Measurements from ENCODE around the gene ZNF609.
"Not testable (repeated sequence)": the region's sequence is repeated elsewhere in the genome, so short reads cannot be mapped to it uniquely, and the experiment has no call there.

Gene ZNF609

DNA sequence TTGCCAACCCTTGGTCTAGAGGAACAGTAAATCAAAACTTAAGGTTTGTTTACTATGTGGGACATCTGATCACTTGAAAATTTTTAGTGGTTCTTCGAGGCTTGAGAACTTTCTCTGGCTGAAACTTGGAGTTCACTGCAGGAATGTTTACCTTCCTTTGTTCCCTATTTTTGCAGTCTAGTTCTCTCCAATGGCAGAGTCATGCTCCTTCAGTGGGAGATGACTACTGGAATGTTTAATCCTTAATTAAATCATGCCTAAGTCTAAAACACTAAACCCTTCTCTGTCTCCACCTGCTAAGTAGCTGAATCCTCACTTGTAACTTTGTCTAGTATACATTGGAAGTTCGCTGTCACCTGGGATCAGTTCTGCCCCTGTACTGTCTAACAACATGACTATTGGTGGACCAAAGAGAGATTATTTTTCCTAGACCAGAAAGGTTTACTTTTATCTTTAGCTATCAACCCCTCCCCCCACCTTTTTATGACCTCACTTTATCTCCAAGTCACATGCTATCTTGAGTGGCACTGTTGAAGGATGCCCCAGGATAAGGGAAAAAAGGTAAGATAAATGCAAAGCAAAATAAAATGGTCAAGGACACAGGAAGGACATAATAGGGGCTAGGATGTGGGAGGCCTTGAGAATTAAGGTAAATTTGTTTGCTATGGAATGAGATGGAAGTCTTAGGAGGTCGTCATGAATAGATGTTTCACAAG is 1.2 kb upstream of the ZNF609 start:
- DNase-seq (ENCODE audit: low spot score), result no peak

DNA sequence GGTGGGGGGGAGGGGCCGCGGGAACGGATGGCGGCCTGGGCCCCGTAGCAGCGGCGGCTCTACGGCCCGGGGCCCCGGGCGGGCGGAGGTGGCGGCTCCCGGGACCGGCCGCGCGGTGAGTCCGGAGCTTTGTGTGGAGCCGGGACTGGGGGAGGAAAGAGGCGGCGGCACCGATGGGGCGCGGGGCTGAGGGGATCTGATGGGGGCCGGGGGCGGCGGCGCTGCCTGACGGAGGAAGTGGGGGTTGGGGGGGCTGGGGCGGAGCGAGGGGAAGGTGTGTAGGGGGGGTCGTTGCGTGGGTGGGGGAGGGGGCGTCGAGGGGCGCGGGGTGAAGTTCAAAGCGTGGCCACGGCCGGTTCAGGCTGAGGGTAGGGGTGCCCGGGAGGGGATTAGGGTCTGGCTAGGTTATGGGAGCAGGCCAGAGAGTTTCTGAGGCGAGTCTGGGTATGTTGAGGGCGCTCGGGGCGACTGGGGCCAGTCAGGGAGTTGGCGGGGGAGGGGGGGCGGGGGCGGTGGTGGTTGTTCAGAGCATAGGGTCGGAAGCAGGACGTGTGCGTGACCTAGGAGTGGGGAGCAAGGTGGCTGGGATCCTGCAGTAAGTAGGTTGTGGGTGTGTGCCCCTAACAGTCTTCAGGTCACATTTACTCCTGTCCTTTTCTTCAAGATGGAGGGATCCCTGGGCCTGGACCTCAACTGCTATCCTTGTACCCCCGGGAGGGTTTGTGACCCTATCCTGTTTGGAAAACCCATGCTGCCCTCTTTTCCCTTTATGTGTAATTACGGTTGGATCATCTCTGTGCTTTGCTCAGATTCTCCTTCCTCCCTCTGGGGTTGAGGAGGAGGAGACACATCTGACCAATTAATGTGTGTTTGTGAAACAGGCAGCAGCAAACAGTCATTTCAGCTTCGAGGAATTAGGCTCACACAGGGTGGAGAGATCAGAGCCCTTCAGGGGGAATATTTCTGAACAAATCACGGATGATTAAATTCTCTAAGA is 644 bp downstream of the ZNF609 start:
- DNase-seq (ENCODE audit: low spot score), result peak; percentile 63

DNA sequence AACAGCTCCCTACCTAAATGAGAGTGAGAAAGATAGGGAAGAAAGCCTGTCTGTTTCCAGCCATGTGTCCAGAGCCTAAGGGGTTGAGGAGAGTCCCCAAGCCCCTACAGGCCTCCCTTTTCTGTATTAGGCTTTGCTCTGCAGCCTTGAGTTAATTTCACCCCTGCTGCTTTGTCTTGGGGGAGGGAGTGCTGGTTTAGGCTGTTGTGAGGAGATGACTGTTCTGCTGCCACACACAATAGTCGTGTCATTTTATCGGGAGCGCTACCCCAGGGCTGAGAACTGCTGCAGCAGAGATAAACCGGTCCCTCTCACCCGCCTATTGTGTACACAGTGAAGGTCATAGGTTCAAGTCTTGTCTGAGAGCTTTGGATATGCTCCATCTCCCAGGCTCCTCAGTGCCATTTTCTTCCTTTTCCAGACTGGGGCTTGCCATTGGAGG is 1.4 kb downstream of the ZNF609 start:
- peak; percentile 44 for DNase-seq (ENCODE audit: low spot score)

DNA sequence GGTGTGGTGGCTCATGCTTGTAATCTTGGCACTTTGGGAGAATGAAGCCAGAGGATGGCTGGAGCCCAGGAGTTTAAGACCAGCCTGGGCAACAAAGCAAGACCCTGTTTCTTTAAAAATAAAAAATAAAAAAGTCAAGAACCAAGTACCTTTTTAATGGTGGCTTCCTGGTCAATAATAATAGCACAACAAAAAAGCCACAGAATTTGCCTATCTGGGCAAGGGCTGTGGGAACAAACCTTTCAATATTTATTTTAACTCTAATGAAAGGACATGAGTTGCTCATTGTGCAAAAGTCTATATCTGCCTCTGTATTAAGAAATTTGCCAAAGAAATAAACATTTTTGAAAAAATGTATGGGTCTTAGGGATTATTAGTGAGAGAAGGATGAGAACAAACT is 2.1 kb downstream of the ZNF609 start:
- DNase-seq (ENCODE audit: low spot score), result no peak

DNA sequence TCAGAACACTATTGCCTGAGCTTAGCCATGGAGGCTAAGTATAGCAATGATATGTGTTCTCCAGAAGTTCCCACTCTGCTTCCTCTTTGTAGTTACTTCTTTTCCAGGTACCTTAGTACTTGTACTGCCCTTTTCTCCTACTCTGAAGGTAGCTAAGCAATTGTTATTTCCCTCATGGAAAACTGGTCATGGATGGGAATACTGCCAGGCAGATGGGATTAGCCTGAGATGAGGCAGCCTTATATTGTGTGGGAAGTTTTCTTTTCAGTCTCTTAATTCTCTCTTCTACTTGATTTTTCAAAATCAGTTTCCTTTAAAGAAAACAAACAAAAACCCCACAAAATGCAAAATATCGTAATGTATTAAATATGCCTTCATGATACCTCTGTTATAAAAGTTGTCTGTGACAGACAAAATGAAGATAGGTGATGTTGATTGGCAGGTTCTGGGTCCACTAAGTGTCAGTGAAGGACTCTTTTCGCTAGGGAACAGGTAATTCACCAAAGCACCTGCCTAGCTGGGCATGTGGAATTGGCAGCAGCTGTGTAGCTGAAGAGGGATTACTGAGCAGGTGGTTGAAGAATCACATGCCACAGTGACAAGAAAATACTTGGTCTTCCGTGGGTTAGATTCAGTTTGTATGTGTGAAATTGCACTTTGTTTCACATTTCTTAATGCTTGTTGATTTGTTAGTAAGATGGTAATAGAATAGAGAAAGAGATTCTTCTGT is 4.1 kb downstream of the ZNF609 start:
- DNase-seq (ENCODE audit: low spot score), result no peak

DNA sequence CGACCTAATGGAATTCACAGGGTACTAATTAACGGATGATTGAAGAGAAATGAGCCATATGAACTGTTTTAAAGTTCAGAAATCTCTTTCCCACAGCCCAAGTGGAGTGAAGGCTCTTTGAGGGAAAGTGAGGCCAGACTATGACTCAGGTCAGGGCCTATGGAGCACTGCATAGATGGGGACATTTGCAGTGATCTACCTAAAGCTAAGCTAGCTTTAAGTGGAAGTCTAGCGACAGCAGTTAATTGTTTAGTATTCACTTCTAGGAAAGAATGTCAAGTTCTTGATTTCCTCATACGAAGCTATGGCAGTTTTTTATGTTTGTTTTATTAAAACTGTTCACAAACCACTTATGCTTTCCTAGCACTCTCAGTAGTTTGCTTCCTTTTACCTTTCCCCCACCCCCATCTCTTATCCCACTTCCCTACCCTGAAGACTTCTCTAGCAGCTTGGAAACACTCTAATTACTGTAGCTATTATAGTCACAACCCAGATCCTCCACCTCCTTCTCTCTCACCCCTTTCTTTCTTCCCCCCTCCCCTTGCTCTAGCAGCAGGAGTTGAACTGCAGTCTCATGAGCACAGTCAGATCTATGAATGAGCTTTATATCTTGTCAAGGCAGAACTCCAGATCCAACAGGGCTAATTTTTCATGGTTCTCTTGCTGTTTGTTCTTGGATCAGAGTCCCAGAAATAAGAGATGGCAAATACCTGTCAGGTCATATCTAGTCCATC is 6.2 kb downstream of the ZNF609 start:
- peak; percentile 46 for DNase-seq (ENCODE audit: low spot score)

DNA sequence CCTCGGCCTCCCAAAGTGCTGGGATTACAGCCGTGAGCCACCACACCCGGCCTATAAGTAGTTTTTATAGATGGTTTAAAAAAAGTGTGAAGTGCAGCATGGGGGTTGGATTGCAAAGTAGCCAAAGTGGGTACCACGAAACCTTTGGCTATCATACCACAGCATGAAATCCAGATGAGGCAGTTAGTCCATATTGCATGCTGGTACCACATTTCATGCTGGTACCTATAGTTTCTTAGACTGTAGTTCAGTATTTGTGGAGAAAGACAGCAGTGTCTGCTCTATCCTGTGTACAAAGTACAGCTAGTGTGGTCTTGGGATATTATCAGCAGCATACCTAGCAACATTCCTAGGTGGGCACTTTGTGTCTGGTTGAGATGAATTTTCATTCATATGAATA is 11.8 kb downstream of the ZNF609 start:
- no peak for DNase-seq (ENCODE audit: low spot score)

DNA sequence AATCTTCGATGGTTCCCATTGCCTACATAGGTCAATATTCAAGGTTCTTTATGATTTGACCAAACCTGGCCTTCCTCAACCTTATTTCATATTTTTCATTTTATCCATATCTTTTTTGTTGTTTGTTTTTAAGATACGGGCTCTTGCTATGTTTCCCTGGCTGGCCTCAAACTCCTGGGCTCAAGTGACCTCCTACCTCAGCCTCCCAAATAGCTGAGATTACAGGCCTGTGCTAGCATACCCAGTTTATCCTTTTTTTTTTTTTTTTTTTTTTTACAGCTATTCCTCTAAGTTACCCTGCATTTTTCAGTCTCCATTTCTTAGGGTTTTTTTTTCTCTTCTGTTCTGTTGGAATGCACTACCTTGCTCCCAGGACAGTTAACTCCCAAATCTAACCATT is 14.5 kb downstream of the ZNF609 start:
- DNase-seq (ENCODE audit: low spot score), result no peak

DNA sequence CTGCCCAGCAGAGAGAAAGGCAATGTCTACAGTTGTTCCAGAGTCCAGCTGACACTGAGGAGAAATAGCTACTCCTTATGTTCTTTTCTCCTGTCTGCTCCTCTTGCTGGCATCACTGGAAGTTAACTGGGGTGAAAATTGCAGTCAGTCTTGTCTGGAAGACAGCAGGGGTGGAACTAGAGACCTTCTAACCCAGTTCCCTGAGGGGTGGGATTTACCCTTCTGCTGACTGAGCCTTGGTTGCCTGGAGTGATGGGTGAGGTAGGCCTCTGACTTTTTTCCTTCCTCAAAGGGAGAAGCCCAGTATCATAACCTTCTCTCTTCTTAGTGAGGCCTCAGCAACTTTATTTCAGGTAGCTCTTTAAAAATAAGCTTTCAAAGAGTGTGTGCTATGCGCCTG is 16.2 kb downstream of the ZNF609 start:
- DNase-seq (ENCODE audit: low spot score), result no peak

DNA sequence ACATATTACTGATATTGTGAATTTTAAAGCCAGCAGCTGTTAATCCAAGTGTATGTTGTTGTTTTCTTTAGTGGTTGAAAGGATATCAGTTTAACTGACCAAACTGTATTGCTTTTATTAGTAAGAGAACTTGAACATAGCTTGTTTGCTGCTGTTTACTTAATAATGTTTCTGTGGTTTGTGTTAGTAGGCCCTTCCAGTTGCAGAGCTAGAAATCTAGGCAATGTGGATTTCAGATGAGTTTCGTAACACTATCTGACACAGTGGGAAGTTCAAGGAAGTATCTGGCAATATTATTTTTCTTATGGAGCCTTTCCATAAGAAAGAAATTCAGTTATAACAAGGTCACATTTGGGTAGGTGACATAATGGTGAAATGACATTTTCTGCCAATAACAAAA is 18.5 kb downstream of the ZNF609 start:
- DNase-seq (ENCODE audit: low spot score), result no peak

DNA sequence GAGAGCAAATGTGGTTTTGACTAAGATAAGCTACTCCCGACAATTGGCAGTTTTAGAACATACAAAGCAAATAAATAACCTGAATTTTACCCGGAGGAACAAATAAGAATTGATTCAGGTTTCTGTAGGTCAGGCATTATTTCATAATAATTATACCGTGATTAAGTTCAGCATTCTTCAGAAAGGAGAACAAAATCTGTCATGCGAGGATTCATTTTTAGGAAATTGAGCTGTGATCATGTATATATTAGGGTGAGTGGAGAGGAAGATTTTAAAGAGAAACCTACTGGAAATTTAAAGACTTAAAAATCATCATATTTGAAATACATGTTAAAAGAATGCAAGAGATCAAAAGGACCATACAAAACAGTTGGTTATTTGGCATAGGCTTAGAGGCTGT is 20.5 kb downstream of the ZNF609 start:
- no peak for DNase-seq (ENCODE audit: low spot score)

DNA sequence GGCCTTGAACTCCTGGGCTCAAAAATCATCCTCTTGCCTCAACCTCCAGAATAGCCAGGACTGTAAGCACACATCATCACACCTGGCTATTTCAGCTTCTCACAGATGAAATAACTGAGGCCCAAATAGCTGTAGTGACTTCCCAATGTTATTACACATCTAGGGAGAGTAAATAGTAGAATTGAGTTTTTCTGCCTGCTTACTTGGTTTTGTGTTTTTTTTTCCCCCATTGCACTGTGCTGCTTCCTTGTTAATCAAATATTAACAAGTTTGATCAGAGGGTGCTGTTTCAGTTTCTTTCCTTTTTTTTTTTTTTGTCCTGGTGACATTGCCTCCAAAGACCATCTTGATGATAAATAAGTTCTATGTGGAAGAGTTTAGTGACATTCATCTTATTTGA is 23.4 kb downstream of the ZNF609 start:
- DNase-seq (ENCODE audit: low spot score), result no peak

DNA sequence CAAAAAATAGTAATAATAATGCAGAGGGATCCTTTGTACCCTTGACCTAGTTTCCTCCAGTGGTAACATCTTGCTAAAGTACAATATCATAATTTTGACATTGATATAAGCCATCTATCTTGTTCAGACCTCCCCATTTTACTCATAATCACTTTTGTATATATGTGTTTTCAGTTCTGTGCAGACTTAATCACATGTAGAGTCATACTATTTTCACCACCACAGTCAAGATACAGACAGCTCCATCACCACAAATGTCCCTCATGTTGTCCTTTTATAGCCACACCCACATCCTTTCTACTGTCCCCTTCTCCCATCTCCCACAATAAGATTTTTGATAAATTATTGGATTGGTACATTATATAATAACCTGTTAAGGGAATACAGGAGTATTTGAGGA is 25.4 kb downstream of the ZNF609 start:
- DNase-seq (ENCODE audit: low spot score), result no peak

DNA sequence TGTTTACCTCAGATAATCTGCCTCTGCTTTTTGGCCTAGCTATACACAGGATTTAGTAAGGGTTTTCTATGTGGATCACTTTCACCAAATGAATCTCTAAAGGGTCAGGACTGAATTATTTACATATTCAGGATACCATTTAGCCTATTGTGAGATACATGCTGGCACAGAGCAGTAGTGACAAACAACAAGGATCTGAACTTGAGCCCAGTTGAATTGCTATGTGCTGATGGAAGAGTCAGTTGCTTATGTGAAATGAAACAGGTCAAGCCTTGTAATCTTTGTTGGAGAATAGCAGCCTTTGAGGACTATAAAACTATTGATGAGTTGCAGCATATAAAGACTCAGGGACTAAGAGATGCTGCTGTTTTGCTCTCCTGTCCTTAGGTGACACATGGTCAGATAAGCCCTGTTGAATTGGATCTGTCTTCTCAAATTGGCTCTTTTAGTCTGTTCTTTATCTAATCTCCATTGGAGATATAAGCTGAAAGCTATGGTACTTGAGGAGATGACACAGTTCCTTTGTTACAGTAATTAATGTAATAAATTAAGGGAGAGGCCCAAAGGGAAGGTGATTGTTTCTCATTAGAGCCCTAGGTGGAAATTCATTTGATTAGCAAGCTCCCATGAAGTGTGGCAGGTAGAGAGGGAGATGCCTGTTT is 30.4 kb downstream of the ZNF609 start:
- DNase-seq (ENCODE audit: low spot score), result no peak

DNA sequence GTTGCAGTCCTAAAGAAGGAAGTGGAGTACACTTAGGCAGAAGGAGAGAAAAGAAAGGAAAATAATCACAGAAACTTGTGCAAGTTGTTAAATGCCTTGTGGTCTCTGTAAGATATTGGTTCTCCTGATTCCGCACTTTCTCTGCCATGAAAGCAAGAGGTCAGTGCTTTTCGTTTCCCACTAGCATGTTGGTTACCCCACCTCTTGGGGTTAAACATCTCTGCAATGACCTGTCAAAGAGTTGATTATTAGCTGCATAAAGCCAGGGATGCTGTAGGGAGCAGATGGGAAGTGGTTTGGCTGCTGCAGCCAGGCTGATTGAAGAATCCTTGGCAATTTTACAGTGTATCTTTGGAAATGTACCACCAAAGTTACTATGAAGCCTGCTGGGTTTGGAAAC is 33.3 kb downstream of the ZNF609 start:
- no peak for DNase-seq (ENCODE audit: low spot score)

DNA sequence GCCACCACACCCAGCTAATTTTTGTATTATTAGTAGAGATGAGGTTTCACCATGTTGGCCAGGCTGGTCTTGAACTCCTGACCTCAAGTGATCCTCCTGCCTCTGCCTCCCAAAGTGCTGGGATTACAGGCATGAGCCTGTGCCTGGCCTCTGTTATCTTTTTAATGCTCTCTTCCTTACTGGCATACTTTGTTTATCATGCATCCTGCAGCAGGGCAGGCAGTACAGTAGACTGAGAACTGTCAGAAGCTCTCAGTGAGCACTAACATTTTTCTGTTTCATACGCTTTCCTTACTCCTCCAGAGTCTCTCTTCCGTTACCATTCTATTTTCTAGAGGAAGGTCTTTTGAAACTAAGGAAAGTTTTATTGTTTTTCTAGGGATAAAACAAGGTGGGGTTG is 35.6 kb downstream of the ZNF609 start:
- not testable (repeated sequence) for DNase-seq (ENCODE audit: low spot score)

DNA sequence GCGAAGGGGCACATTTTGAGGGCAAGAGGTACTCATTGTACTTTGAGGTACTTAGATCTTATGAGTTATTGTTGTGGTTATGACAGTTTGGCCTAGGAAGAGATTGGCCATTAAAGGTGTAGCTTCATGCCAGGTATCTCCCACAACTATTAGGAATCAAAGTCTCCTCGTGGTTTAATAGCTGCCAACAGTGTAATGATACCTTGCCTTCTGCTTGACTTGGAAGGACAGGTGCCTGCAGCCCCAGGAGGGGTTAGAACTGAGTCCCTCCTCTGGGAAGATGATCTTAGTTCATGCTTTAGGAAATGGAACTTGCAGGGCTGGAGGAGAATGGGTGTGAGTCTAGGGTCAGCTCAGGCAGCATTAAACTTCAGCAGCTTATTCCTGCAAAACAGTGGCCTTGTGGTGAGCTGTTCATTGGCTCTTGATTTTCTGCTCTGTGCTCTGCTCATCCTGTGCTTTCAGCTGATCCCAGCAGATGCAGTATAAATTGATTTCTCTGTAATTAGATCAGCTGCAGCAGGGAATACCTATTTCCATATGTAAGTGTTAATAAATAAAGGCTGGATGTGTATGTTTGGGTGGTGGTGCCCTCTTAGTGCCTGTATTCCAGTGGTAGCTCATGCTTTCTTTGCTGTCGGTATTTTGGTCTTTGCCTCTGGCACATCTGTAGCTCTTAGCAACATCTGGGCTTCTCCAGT is 40.5 kb downstream of the ZNF609 start:
- DNase-seq (ENCODE audit: low spot score), result no peak

DNA sequence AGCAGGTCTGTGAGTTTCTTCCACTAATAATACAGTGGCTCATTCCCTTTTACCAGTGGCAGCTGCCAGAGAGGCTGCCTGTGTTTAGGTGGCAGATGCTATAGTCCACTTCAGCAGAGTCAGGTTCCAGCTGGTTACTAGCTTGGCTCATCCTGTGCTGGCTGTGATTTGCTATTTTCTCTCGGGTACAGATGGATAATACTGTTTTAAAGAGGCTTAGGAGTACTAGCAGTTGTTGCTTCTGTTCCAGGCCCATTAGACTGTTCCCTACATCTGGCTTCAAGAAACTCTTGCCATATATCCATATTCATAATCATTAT is 41.0 kb downstream of the ZNF609 start:
- no peak for DNase-seq (ENCODE audit: low spot score)

DNA sequence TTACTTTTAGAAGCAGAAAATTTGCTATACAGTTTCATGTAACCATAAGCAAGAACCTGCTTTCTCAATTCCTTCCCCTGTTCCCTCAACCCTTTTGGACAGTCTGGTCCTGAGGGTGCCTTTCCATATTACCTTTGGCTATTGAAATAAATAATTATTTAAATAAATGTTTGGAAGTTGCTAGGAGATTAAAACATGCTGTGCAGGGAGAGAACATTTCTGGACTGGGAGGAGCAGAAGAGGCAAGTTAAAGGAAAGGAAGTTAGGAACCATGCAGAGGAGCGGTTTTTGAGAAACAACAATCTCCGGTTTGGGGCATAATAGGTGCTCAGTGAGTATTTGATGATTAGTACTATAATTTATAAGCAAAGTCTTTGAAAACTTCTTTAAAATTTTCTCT is 41.8 kb downstream of the ZNF609 start:
- DNase-seq (ENCODE audit: low spot score), result no peak

DNA sequence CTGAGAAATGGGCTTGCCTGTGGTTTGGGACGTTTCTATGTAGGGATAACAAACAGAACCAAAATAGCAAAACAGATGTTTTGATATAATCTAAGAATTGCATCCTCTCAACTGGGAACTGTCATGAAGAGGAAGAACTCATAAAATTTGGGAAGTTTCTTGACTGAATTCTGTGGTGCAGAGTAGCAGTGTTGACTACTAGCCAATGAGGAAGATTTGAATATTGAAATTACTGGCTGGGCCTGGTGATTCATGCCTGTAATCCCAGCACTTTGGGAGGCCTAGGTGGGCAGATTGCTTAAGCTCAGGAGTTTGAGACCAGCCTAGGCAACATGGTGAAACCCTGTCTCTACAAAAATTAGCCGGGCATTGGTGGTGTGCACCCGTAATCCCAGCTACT is 42.2 kb downstream of the ZNF609 start:
- DNase-seq (ENCODE audit: low spot score), result no peak

DNA sequence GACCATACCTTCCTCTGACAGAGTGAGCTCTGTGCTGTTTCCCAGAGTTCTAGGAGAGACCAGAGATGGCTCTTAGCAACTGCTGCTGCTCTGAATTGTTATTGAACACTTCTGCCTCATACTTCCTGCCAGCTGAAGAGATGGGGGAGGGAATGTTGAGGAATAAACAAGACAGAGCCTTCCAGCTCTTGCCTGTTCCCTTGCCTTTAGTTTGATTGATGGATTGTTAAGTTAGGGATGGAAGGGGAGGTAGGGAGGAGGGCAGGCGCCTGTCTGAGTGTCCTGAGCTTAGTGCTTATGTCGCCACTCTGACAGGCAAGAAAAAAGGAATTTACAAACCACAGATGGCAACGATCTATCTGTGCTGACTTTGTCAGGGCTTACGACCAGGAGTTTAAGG is 42.8 kb downstream of the ZNF609 start:
- DNase-seq (ENCODE audit: low spot score), result peak; percentile 47
